Retinal pigment epithelial cell (primary cell): ENCODE measurements around the gene GATC.

Source experiments
- DNase-seq: peaks from one replicate; pipeline ENCODE4 v3.0.0-alpha.2; 2010; ENCODE audit warnings: low read depth
- H3K4me3 ChIP-seq: 2 replicates; pipeline ENCODE4 v1.5.1; 2011; ENCODE audit warnings: mild to moderate bottlenecking, low read length, control low read depth, moderate library complexity
- TF ChIP-seq, protein P1 (sequence below): conservative IDR thresholded peaks from 2 replicates; pipeline ENCODE4 v1.5.1; 2011; ENCODE audit warnings: low read depth, low read length, control low read depth, inconsistent platforms

GATC gene

DNA sequence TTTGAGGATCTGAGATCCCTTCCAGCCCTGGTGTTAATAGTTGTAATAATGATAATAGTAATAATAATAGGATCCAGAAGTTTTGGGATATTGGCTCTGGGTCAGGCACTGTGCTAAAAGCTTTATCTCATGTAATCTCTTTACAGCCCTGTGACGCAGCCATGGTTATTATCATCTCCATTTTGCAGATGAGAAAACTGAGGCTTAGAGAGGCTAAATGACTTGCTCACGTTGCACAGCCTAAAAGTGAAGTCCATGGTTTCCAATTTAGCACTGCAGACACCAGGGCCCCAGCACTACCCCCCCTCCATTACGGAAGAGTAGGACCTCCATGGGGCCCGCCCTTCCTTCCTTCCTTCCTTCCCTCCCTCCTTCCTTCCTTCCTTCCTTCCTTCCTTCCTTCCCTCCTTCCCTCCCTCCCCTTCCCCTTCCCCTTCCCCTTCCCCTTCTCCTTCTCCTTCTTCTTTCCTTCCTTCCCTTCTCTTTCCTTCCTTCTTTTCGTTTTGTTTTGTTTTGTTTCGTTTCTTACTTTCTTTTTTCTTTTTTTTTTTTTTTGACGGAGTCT, 23.3 kb upstream of the GATC start:
- DNase-seq = no peak
- TF ChIP-seq, protein P1, sequence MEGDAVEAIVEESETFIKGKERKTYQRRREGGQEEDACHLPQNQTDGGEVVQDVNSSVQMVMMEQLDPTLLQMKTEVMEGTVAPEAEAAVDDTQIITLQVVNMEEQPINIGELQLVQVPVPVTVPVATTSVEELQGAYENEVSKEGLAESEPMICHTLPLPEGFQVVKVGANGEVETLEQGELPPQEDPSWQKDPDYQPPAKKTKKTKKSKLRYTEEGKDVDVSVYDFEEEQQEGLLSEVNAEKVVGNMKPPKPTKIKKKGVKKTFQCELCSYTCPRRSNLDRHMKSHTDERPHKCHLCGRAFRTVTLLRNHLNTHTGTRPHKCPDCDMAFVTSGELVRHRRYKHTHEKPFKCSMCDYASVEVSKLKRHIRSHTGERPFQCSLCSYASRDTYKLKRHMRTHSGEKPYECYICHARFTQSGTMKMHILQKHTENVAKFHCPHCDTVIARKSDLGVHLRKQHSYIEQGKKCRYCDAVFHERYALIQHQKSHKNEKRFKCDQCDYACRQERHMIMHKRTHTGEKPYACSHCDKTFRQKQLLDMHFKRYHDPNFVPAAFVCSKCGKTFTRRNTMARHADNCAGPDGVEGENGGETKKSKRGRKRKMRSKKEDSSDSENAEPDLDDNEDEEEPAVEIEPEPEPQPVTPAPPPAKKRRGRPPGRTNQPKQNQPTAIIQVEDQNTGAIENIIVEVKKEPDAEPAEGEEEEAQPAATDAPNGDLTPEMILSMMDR = no peak
- no peak overlapping the region for H3K4me3 ChIP-seq

- TF ChIP-seq, protein P1 = no peak
- no peak for DNase-seq
- H3K4me3 ChIP-seq = no peak overlapping the region
These were observed 20.4 kb upstream of the GATC start for GRCh38 chr12:120425797-120426196.

DNA sequence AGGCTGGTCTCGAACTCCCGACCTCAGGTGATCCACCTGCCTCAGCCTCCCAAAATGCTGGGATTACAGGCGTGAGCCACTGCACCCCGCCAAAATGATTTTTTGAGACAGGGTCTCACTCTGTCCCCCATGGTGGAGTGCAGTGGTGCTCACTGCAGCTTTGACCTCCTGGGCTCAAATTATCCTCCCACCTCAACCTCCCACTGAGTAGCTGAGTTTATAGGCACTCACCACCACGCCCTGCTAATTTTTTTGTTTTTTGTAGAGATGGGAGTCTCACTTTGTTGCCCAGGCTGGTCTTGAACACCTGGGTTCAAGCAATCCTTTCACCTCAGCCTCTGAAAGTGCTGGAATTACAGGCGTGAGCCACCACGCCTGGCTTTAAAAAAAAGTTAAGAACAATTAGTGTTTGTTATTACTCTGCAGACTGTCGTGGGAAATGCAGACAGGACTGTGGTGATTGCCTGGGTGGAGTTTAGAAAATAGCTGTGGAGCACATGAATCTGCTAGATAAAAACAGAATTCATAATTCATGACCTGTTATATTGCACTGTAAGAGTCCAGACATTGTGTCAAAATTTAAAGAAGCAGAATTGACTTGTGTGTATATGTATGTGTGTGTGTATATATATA, 17.5 kb upstream of the GATC start:
- no peak for DNase-seq
- TF ChIP-seq, protein P1 = no peak
- no peak overlapping the region for H3K4me3 ChIP-seq

- TF ChIP-seq, protein P1 = no peak
- H3K4me3 ChIP-seq = no peak overlapping the region
- no peak for DNase-seq
These were observed 16.9 kb upstream of the GATC start for GRCh38 chr12:120429368-120429767.

- H3K4me3 ChIP-seq = no peak overlapping the region
- TF ChIP-seq, protein P1 = no peak
- DNase-seq = no peak
These were observed 13.3 kb upstream of the GATC start for GRCh38 chr12:120432772-120433525.

GRCh38 chr12:120437735-120438494, 8.3 kb upstream of the GATC start, which contains the start of gene COX6A1:
Gene COX6A1, plus strand, starts transcription at chr12:120438113. Its CDS starts 14 bp downstream, at chr12:120438127.
- TF ChIP-seq, protein P1 = peak; percentile 16
- peak within 1 kb of the TSS; percentile 87 for H3K4me3 ChIP-seq
- DNase-seq = peak; percentile 91
